ENCODE results near the gene SYPL1. TPM values are rescaled to one million over a fixed set of nuclear protein-coding genes. Genes with fewer than 3 reads are reported as not detected.

The SYPL1 gene
- total and polyA plus RNA-seq, 2 donors (not counting 1 experiment from before 2014, with no cell fraction given): 58.5 to 130 TPM

DNA sequence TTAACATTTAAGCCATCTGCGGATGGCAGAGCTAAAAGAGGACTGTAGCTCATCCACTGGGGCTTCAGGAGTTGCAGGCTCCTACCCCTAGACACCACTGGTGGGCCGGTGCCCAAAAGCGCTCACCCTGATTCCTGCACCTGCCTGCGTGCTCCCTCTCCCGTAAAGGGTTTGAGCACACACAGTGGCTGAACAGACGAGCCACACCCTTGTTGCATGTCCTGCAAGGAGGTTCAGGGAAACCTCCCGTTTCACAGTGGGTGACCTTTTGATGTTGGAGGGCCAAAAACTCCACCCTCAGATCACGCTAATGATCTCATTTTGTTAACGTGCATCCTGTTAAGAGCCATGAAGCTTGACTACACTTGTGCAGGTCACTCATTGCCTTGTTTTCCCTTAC, 37.9 kb downstream of the SYPL1 start:
- Histone ChIP-seq H3K36me3 (replicated peaks in 1 of 2; ENCODE audit: control extremely low read depth in 1 of 2, control insufficient read depth in 1 of 2, extremely low read depth in 1 of 2, insufficient read depth in 2 of 2, low read length in 1 of 2) (no peaks in the 10 kb centered on the region), H3K79me2 (ENCODE audit: control insufficient read depth, insufficient read depth, low read length) (peaks cover 3% of the 10 kb centered on the region), H3K9ac (ENCODE audit: low read length) (peak overlapping the region; percentile 13), H2AFZ (ENCODE audit: insufficient read depth, low read depth, low read length, poor library complexity, severe bottlenecking) (peak overlapping the region; percentile 59), H3K27me3 (replicated peaks in 1 of 4; ENCODE audit: control extremely low read depth in 1 of 4, control insufficient read depth in 3 of 4, insufficient read depth in 4 of 4, low read length in 3 of 4) (no peaks in the 10 kb centered on the region), H3K4me3 (ENCODE audit: control extremely low read depth in 1 of 5, extremely low read depth in 1 of 5, insufficient read depth in 1 of 5, low read depth in 2 of 5, low read length in 4 of 5) (peak overlapping the region in 1 of 5 experiments; percentile 38), H3K9me3 (ENCODE audit: control extremely low read depth in 1 of 3, control insufficient read depth in 2 of 3, insufficient read depth in 1 of 3, low read length in 2 of 3) (no peaks in the 10 kb centered on the region), H3K27ac (ENCODE audit: low read length in 2 of 2) (peak overlapping the region; percentile 95 to 97), H3K4me1 (ENCODE audit: control insufficient read depth in 2 of 2, insufficient read depth in 2 of 2, low read length in 2 of 2) (peaks cover 91 to 96% of the 10 kb centered on the region in 2 donors), H3K4me2 (replicated peaks; ENCODE audit: low read depth, low read length, poor library complexity, severe bottlenecking) (peak overlapping the region; percentile 67), H4K20me1 (ENCODE audit: control insufficient read depth, insufficient read depth, low read length, poor library complexity, severe bottlenecking) (no peaks in the 10 kb centered on the region)
- ChIA-PET CTCF (interaction anchor here (0.6 to 7.5 kb wide), 9 partner anchors 10 to 91 kb away, joined by 3 to 147 read pairs (median 53); partner anchors contain the start of gene SYPL1), POLR2A (interaction anchor here (1.1 to 6.2 kb wide), 4 partner anchors 9 to 40 kb away, joined by 4 to 148 read pairs (median 28); partner anchors contain the start of gene SYPL1)
- ATAC-seq (ENCODE audit: low read depth): peak; percentile 5
- peak; percentile 50 for DNase-seq
- H3K9me3 Mint-ChIP-seq (ENCODE audit: insufficient read depth): no peaks in the 10 kb centered on the region
- 15% methylated on average over 9 of the region's 9 CpGs for WGBS (ENCODE audit: insufficient coverage)
- H3K4me1 Mint-ChIP-seq: peaks cover 87% of the 10 kb centered on the region
- H3K4me3 Mint-ChIP-seq: peak overlapping the region; percentile 75
- H3K27me3 Mint-ChIP-seq: no peaks in the 10 kb centered on the region
- TF ChIP-seq, protein P1, sequence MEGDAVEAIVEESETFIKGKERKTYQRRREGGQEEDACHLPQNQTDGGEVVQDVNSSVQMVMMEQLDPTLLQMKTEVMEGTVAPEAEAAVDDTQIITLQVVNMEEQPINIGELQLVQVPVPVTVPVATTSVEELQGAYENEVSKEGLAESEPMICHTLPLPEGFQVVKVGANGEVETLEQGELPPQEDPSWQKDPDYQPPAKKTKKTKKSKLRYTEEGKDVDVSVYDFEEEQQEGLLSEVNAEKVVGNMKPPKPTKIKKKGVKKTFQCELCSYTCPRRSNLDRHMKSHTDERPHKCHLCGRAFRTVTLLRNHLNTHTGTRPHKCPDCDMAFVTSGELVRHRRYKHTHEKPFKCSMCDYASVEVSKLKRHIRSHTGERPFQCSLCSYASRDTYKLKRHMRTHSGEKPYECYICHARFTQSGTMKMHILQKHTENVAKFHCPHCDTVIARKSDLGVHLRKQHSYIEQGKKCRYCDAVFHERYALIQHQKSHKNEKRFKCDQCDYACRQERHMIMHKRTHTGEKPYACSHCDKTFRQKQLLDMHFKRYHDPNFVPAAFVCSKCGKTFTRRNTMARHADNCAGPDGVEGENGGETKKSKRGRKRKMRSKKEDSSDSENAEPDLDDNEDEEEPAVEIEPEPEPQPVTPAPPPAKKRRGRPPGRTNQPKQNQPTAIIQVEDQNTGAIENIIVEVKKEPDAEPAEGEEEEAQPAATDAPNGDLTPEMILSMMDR (IDR thresholded peaks at IDR 0.05): no peak
- no peak for TF ChIP-seq EZH2 (IDR thresholded peaks at IDR 0.05; ENCODE audit: borderline replicate concordance, insufficient read depth, low read depth, low read length, poor library complexity, severe bottlenecking)
- intact Hi-C loops (cut with micrococcal nuclease): loop anchor here (5.0 to 10.0 kb wide), 2 partner anchors 78 to 1129 kb away; no protein-coding TSS in a partner anchor
- H3K27ac Mint-ChIP-seq: peak overlapping the region; percentile 99

DNA sequence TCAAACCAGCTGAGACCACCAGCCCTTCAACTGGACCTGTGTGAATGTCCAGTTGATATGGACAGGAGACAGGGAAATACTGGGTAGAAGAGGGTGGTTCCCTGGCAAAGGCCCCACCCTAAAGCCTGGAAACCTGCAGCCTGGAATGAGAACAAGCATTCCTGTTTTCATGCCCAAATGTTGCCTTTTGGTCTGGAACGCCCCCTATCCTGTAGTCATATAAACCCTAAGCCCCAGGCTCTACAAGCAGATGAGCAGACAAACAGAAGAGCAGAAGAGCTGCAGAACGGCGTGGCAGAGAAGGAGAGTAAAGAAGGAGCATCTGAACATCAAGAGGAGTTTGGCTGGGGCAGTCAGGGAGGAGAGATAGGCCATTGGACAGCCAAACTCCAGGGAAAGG, 38.4 kb downstream of the SYPL1 start:
- POLR2A ChIA-PET: interaction anchor here (1.1 to 6.2 kb wide), 4 partner anchors 10 to 41 kb away, joined by 4 to 148 read pairs (median 28); partner anchors contain the start of gene SYPL1
- Histone ChIP-seq H3K4me3 (ENCODE audit: control extremely low read depth in 1 of 5, extremely low read depth in 1 of 5, insufficient read depth in 1 of 5, low read depth in 2 of 5, low read length in 4 of 5) (peak overlapping the region in 1 of 5 experiments; percentile 13), H3K79me2 (ENCODE audit: control insufficient read depth, insufficient read depth, low read length) (peaks cover 3% of the 10 kb centered on the region), H3K9ac (ENCODE audit: low read length) (peak overlapping the region; percentile 13), H3K4me1 (ENCODE audit: control insufficient read depth in 2 of 2, insufficient read depth in 2 of 2, low read length in 2 of 2) (peaks cover 91 to 96% of the 10 kb centered on the region in 2 donors), H3K9me3 (ENCODE audit: control extremely low read depth in 1 of 3, control insufficient read depth in 2 of 3, insufficient read depth in 1 of 3, low read length in 2 of 3) (no peaks in the 10 kb centered on the region), H4K20me1 (ENCODE audit: control insufficient read depth, insufficient read depth, low read length, poor library complexity, severe bottlenecking) (no peaks in the 10 kb centered on the region), H2AFZ (ENCODE audit: insufficient read depth, low read depth, low read length, poor library complexity, severe bottlenecking) (no peak overlapping the region), H3K27me3 (replicated peaks in 1 of 4; ENCODE audit: control extremely low read depth in 1 of 4, control insufficient read depth in 3 of 4, insufficient read depth in 4 of 4, low read length in 3 of 4) (no peaks in the 10 kb centered on the region), H3K4me2 (replicated peaks; ENCODE audit: low read depth, low read length, poor library complexity, severe bottlenecking) (peak overlapping the region; percentile 67), H3K36me3 (replicated peaks in 1 of 2; ENCODE audit: control extremely low read depth in 1 of 2, control insufficient read depth in 1 of 2, extremely low read depth in 1 of 2, insufficient read depth in 2 of 2, low read length in 1 of 2) (no peaks in the 10 kb centered on the region), H3K27ac (ENCODE audit: low read length in 2 of 2) (peak overlapping the region; percentile 95 to 97)
- Mint-ChIP-seq H3K9me3 (ENCODE audit: insufficient read depth) (no peaks in the 10 kb centered on the region), H3K27me3 (no peaks in the 10 kb centered on the region), H3K4me3 (peak overlapping the region; percentile 75), H3K27ac (peak overlapping the region; percentile 99), H3K4me1 (peaks cover 87% of the 10 kb centered on the region)
- intact Hi-C loops (cut with micrococcal nuclease): loop anchor here (5.0 to 10.0 kb wide), 2 partner anchors 79 to 1129 kb away; no protein-coding TSS in a partner anchor
- TF ChIP-seq EZH2 (IDR thresholded peaks at IDR 0.05; ENCODE audit: borderline replicate concordance, insufficient read depth, low read depth, low read length, poor library complexity, severe bottlenecking): no peak
- TF ChIP-seq, protein P1 (IDR thresholded peaks at IDR 0.05): no peak
- DNase-seq: no peak
- CTCF ChIA-PET: interaction anchor here (0.6 to 7.5 kb wide), 8 partner anchors 9 to 92 kb away, joined by 3 to 147 read pairs (median 54); partner anchors contain the start of gene SYPL1
- no peak for ATAC-seq (ENCODE audit: low read depth)
- WGBS (ENCODE audit: insufficient coverage): no CpG with 5 or more reads among the region's 3 CpGs

All from B cell (primary cell).